GM12874 (cell line): ENCODE measurements around the gene BICC1.

Experiments used
- CTCF ChIP-seq: IDR thresholded peaks from 2 replicates; pipeline ENCODE4 v1.5.1; 2011; ENCODE audit warnings: low read depth, mild to moderate bottlenecking, control low read depth, low read length, moderate library complexity; ENCODE audit not compliant: insufficient read depth

Gene BICC1

GRCh38 chr10:58568428-58568935, 55.8 kb downstream of the BICC1 start:
- TF ChIP-seq CTCF = no peak

GRCh38 chr10:58570307-58570723, 57.6 kb downstream of the BICC1 start:
- TF ChIP-seq CTCF = no peak

DNA sequence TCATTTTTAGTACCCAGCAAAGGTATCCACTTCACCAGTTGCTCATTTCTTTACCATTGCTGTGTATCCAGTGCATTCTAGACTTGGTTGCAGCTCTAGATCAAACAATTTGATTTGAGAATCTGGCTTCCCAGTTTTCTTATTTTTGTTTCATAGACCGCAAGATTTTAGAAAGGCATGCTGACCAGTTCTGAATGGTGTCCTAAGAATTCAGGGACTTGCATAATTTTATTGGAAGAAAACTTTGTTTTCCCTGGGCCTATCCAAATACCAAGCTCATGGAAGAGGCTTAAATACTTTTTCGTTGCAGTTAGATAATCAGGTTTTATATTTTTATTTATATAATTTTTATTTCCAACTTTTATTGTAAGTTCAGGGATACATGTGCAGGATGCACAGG, 58.3 kb downstream of the BICC1 start:
- no peak for TF ChIP-seq CTCF

- no peak for TF ChIP-seq CTCF
These were observed 60.5 kb downstream of the BICC1 start for GRCh38 chr10:58573144-58573543.

GRCh38 chr10:58574058-58574457, 61.4 kb downstream of the BICC1 start:
- TF ChIP-seq CTCF = no peak

DNA sequence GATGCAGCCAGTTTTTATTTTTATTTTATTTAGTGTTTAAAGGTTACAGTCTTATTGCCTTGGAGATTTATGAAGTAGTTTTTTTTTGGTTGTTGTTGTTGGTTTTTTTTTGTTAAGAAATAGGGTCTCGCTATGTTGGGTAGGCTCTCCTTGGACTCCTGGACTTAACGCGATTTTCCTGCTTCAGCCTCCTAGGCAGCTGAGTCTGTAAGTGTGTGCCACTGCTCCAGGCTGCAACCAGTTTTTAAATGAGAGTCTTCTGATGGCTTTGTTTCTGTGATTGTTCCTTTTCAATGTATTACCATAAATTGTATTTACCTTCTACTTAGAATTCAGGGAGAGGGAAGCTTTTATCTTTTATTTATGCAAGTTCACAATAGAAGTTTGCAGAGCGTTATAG, 62.8 kb downstream of the BICC1 start:
- no peak for TF ChIP-seq CTCF

DNA sequence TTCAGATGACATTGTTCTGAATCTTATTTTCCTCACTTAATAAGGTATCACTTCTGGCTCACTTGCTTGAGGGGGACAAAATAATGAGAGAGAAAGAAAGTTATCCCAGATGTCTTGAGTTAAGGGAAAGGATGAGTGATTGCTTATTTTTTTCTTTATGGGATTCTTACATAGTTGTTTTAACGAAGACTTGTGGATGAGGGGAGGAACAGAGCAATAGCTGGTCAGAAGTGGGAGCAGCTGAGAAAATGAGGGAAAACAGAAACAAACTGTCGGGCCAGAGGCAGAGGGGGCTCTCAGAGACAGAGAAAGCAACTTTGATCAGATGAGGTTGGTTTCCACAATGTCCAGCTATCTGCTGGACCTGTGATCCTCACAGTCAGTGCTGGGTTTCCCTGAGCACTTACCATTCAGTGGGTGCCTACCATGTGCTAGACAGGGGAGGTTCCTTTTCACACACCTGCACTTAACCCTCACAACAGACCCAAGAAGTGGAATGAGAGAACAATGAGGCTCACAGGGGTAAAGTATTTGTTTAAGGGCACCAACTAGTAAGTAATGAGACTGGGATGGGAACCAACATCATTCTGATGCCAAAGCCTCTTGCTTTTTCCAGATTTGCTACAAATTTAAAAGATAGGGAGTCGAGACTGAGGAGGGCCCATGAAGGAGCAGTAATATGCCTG, 64.2 kb downstream of the BICC1 start:
- no peak for TF ChIP-seq CTCF
